ENCODE results near the gene CALCR.

CALCR gene

GRCh38 chr7:93442478-93443224 lies 131.9 kb downstream of the CALCR start:
- peak; percentile 87 for DNase-seq

GRCh38 chr7:93435791-93436190 lies 138.7 kb downstream of the CALCR start:
- no peak for DNase-seq

- no peak for DNase-seq
Measured at GRCh38 chr7:93432130-93432529, 142.4 kb downstream of the CALCR start.

GRCh38 chr7:93430917-93431588 lies 143.5 kb downstream of the CALCR start:
- no peak for DNase-seq

GRCh38 chr7:93429563-93429962 lies 145.0 kb downstream of the CALCR start:
- DNase-seq = no peak

- DNase-seq = no peak
Measured at GRCh38 chr7:93427107-93427506, 147.4 kb downstream of the CALCR start.

GRCh38 chr7:93426155-93426696 lies 148.3 kb downstream of the CALCR start:
- DNase-seq = no peak

- DNase-seq = no peak
Measured at GRCh38 chr7:93414574-93414973, 159.9 kb downstream of the CALCR start.

- no peak for DNase-seq
Measured at GRCh38 chr7:93409324-93409723, 165.2 kb downstream of the CALCR start.

GRCh38 chr7:93407239-93407638 lies 167.3 kb downstream of the CALCR start:
- DNase-seq = no peak

GRCh38 chr7:93402944-93403343 lies 171.6 kb downstream of the CALCR start:
- peak; percentile 70 for DNase-seq

- no peak for DNase-seq
Measured at GRCh38 chr7:93399642-93400041, 174.9 kb downstream of the CALCR start.

GRCh38 chr7:93392984-93393383 lies 181.5 kb downstream of the CALCR start:
- DNase-seq = no peak

GRCh38 chr7:93390660-93391059 lies 183.9 kb downstream of the CALCR start:
- no peak for DNase-seq

- no peak for DNase-seq
Measured at GRCh38 chr7:93382362-93382761, 192.2 kb downstream of the CALCR start.

GRCh38 chr7:93378131-93378760 lies 196.3 kb downstream of the CALCR start:
- no peak for DNase-seq

GRCh38 chr7:93375603-93376002 lies 198.9 kb downstream of the CALCR start:
- no peak for DNase-seq

Measured in OCI-M1 (cell line).